Activated T-helper 17 cell treated with anti-CD3 and anti-CD28 coated beads, Interleukin-2, amount 50 U/mL, for 72 hours (primary cell): ENCODE data around the gene ACOXL. TPM values are rescaled to one million over a fixed set of nuclear protein-coding genes. Genes with fewer than 3 reads are reported as not detected.

Source experiments
- ATAC-seq: fragments of 150-1000 bp; cut with Tn5 transposase; replicated peaks from 2 replicates; pipeline ENCODE4 v1.10.0; 2021; ENCODE audit warnings: mild to moderate bottlenecking, moderate library complexity
- H3K27ac Mint-ChIP-seq: one replicate; pipeline ENCODE4 v1.8.0; 2022; ENCODE audit warnings: mixed read lengths
- H3K27me3 Mint-ChIP-seq: one replicate; pipeline ENCODE4 v1.8.0; 2022; ENCODE audit warnings: mixed read lengths
- H3K36me3 Mint-ChIP-seq: one replicate; pipeline ENCODE4 v1.8.0; 2022; ENCODE audit warnings: low read depth, mild to moderate bottlenecking, mixed read lengths
- H3K4me1 Mint-ChIP-seq: one replicate; pipeline ENCODE4 v1.8.0; 2022; ENCODE audit warnings: mixed read lengths
- H3K4me3 Mint-ChIP-seq: one replicate; pipeline ENCODE4 v1.8.0; 2022; ENCODE audit warnings: mild to moderate bottlenecking, mixed read lengths
- H3K9me3 Mint-ChIP-seq: one replicate; pipeline ENCODE4 v1.8.0; 2022; ENCODE audit warnings: mixed read lengths
- total RNA-seq, 2 donors: library from RNA; stranded (reverse); gene quantifications; one replicate each; pipeline ENCODE4 v1.2.3, GENCODE V29; 2022

The ACOXL gene
- total RNA-seq, 2 donors from 2014 or later = 0.34 TPM; not detected in 1

DNA sequence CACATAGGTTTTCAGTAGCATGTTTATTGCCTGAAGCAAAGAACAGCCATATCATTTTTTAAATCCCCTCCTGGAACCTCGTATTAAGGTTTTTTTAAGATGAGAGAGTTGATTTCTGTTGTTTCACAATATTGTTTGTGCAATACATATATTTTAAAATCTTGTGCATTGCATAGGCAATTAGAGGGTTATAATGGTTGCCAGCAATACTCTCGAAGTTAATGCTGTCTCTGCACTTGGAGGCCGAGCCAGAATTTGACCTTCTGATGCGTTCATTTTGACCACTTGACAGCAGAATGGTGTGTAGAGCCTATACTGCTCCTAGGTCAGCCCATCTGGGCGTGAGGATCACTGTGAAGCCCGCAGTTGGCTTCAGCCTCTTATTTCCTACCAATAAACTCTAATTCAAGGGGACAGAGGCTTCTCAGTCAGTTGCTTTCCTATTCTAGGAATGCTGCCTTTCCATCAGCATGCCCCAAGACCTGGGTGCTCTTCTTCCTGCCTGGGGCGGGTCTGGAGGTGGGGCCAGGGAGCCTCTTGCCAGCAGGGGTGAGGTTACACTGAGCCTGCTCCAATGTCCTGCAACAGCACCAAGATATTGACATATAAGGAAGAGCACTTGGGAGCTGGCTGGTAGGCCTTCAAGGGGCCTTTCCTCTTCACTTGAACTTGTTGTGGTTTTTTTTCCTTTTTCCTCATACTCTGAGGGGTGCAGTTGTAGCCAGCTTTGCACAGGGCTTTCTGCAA lies 297.0 kb downstream of the ACOXL start:
- no peak overlapping the region for H3K27ac Mint-ChIP-seq
- no peaks in the 10 kb centered on the region for H3K36me3 Mint-ChIP-seq
- ATAC-seq = no peak
- peaks cover 35% of the 10 kb centered on the region for H3K27me3 Mint-ChIP-seq
- peaks cover 4% of the 10 kb centered on the region for H3K4me1 Mint-ChIP-seq
- H3K9me3 Mint-ChIP-seq = no peaks in the 10 kb centered on the region
- no peak overlapping the region for H3K4me3 Mint-ChIP-seq

DNA sequence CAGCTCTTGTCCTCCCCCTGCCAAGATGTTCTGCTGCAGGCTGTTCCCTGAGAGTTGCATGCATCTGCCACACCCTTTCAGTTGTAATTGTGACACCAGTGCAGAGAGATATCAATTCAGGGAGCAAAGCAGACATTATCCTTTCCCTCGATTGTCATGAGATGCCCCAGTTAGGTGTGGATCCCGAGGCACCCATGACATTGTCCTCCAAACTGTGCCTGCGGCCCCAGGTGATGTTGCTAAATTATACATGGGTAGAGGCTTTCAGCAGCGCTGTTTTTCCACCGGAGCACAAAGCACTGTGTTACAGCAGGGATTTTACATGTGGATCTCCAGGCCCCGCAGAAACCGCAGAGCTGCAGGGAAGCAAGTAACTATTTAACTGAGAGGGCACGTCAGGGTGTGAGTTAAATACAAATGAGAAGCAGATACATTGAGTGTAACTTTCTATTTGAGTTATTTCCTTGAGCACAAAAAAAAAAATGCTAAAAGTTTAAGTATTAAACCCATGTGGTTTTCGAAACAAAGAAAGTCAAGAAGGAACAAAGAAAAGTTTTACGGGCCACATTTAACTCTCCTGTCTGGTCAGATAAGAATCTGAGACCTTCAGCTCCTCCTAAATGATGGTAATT lies 298.0 kb downstream of the ACOXL start:
- peaks cover 38% of the 10 kb centered on the region for H3K27me3 Mint-ChIP-seq
- ATAC-seq = peak; percentile 42

GRCh38 chr2:111030945-111031344 lies 298.6 kb downstream of the ACOXL start:
- H3K4me3 Mint-ChIP-seq = no peak overlapping the region
- no peak overlapping the region for H3K27ac Mint-ChIP-seq
- no peak for ATAC-seq
- peaks cover 4% of the 10 kb centered on the region for H3K4me1 Mint-ChIP-seq
- H3K27me3 Mint-ChIP-seq = peaks cover 43% of the 10 kb centered on the region
- H3K36me3 Mint-ChIP-seq = no peaks in the 10 kb centered on the region
- H3K9me3 Mint-ChIP-seq = no peaks in the 10 kb centered on the region

More for the DNA sequence above, 298.0 kb downstream of the ACOXL start:
- Mint-ChIP-seq H3K9me3 (no peaks in the 10 kb centered on the region), H3K36me3 (no peaks in the 10 kb centered on the region), H3K4me1 (peaks cover 4% of the 10 kb centered on the region), H3K4me3 (no peak overlapping the region), H3K27ac (no peak overlapping the region)

DNA sequence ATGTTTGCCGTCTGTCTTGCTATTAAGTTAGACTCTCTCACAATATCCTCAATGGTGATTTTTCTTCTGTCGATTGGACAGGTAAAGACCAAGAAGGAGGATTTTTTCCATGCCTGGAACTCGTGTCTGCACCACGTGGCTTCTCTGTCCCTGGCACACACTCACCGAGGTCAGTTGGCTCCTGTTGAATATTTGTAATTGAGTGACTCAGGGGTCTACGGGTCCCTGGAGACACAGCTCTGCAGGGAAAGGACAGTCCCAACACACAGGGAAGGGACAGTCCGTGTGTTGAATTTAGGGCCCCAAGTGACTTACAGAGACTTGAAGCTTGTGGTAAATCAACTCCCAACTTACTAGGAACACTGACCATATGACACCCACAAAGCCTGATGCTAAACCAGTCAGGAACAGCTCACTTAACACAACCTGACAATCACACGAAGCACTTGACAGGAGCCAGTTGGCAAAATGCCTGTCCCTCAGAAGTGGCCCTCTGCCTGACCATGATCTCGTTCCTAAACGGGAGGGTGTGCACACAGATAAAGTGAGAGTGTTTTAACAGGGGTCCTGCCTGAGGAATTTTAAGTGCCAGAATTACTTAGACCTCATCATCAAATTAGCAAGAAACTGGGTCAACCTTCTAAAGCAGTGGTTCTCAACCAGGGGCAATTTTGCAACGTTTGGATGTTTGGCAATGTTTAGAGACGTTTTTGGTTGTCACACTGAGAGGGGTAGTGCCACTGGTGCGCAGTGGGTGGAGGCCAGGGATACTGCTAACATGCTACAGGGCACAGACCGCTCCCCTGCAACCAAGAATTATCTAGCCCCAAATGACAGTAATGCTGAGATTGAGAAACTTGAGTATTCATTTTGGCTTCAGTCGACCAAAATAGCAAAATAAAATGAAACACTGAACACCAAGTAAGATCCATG lies 299.4 kb downstream of the ACOXL start:
- ATAC-seq = no peak
- Mint-ChIP-seq H3K27me3 (peaks cover 51% of the 10 kb centered on the region), H3K36me3 (no peaks in the 10 kb centered on the region), H3K4me3 (no peak overlapping the region), H3K9me3 (no peaks in the 10 kb centered on the region), H3K4me1 (peaks cover 4% of the 10 kb centered on the region), H3K27ac (no peak overlapping the region)

- H3K9me3 Mint-ChIP-seq = no peaks in the 10 kb centered on the region
- H3K4me3 Mint-ChIP-seq = no peak overlapping the region
- ATAC-seq = no peak
- peaks cover 58% of the 10 kb centered on the region for H3K27me3 Mint-ChIP-seq
- H3K27ac Mint-ChIP-seq = no peak overlapping the region
- peaks cover 4% of the 10 kb centered on the region for H3K4me1 Mint-ChIP-seq
- H3K36me3 Mint-ChIP-seq = no peaks in the 10 kb centered on the region
These were observed 300.5 kb downstream of the ACOXL start for GRCh38 chr2:111032721-111033429.

DNA sequence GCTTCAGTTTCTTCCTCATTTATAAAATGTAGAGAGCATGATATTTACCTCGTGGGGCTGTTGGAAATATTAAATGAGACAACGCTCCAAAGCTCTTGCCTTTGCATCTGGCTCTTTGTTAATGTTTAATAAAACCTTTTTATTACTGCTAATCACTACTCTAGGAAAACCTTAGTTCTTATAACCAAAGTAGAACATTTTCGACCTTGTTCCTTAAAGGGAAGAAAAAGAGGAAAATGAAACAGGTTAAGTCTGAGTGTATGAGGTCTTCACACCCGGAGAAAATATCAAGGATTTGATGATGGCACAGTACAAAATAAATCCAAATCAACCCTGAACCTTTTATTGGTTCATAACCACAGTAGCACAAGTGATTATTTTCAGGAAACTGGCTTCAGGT lies 301.8 kb downstream of the ACOXL start:
- H3K9me3 Mint-ChIP-seq = no peaks in the 10 kb centered on the region
- ATAC-seq = no peak
- H3K27me3 Mint-ChIP-seq = peaks cover 64% of the 10 kb centered on the region
- H3K4me3 Mint-ChIP-seq = no peak overlapping the region
- H3K27ac Mint-ChIP-seq = no peak overlapping the region
- no peaks in the 10 kb centered on the region for H3K36me3 Mint-ChIP-seq
- H3K4me1 Mint-ChIP-seq = peaks cover 4% of the 10 kb centered on the region

- H3K4me1 Mint-ChIP-seq = peaks cover 4% of the 10 kb centered on the region
- peaks cover 65% of the 10 kb centered on the region for H3K27me3 Mint-ChIP-seq
- no peaks in the 10 kb centered on the region for H3K36me3 Mint-ChIP-seq
- H3K4me3 Mint-ChIP-seq = no peak overlapping the region
- H3K27ac Mint-ChIP-seq = no peak overlapping the region
- no peaks in the 10 kb centered on the region for H3K9me3 Mint-ChIP-seq
- no peak for ATAC-seq
These were observed 302.2 kb downstream of the ACOXL start for GRCh38 chr2:111034606-111035005.

GRCh38 chr2:111035830-111036441 lies 303.6 kb downstream of the ACOXL start:
- Mint-ChIP-seq H3K4me3 (no peak overlapping the region), H3K9me3 (no peaks in the 10 kb centered on the region), H3K4me1 (no peaks in the 10 kb centered on the region), H3K27me3 (peaks cover 63% of the 10 kb centered on the region), H3K27ac (no peak overlapping the region), H3K36me3 (no peaks in the 10 kb centered on the region)
- ATAC-seq = no peak

- Mint-ChIP-seq H3K27me3 (peaks cover 63% of the 10 kb centered on the region), H3K9me3 (no peaks in the 10 kb centered on the region), H3K36me3 (no peaks in the 10 kb centered on the region), H3K4me1 (peaks cover 1% of the 10 kb centered on the region), H3K27ac (no peak overlapping the region), H3K4me3 (no peak overlapping the region)
- no peak for ATAC-seq
These were observed 304.8 kb downstream of the ACOXL start for GRCh38 chr2:111037128-111037527.

DNA sequence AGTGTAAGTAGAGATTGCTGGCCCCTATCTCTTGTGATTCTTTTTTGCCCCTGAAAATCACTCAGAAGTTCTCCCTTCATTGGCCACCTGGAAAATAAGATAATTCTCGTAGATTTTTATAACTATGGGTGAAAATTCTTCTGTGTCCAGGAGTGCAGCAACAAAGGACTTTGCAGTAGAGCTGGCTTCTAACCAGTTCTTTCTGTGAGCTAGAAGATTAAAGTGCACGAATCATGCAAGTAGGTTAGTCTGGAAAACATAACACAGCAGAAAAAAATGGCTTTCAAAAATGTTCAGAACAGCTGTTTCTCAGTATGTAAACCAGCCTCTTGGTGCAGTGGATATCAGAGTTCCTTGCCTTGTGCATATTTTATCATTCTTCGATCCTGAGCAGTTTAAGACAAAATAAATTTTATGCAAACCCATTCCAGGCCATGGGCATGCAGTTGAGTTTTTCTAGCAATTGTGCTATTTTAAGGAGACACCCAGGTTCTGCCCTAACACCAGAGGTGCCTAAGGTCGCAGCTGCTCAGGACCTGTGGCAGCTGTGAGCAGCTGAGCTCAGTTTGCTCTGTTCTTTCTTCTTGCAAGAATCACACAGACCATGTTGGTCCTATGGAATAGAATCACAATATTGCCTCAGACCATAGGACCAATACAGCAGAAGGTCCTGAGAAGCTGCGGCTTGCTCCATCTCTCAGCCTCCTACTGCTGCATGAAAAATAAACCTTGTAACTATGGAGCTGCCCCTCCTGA lies 307.4 kb downstream of the ACOXL start:
- H3K27me3 Mint-ChIP-seq = peaks cover 51% of the 10 kb centered on the region
- H3K4me3 Mint-ChIP-seq = no peak overlapping the region
- H3K27ac Mint-ChIP-seq = no peak overlapping the region
- H3K4me1 Mint-ChIP-seq = peaks cover 14% of the 10 kb centered on the region
- no peaks in the 10 kb centered on the region for H3K9me3 Mint-ChIP-seq
- no peaks in the 10 kb centered on the region for H3K36me3 Mint-ChIP-seq
- ATAC-seq = no peak

- no peaks in the 10 kb centered on the region for H3K9me3 Mint-ChIP-seq
- peak overlapping the region; percentile 33 for H3K4me3 Mint-ChIP-seq
- H3K27me3 Mint-ChIP-seq = peaks cover 50% of the 10 kb centered on the region
These were observed 309.2 kb downstream of the ACOXL start for GRCh38 chr2:111041398-111042202.

GRCh38 chr2:111042261-111042660 lies 309.9 kb downstream of the ACOXL start:
- Mint-ChIP-seq H3K4me3 (peak overlapping the region; percentile 33), H3K27me3 (peaks cover 50% of the 10 kb centered on the region), H3K36me3 (no peaks in the 10 kb centered on the region), H3K27ac (peak overlapping the region; percentile 32), H3K9me3 (no peaks in the 10 kb centered on the region), H3K4me1 (peaks cover 14% of the 10 kb centered on the region)
- no peak for ATAC-seq

More at GRCh38 chr2:111041398-111042202, 309.2 kb downstream of the ACOXL start:
- peaks cover 14% of the 10 kb centered on the region for H3K4me1 Mint-ChIP-seq
- no peaks in the 10 kb centered on the region for H3K36me3 Mint-ChIP-seq
- no peak for ATAC-seq
- peak overlapping the region; percentile 32 for H3K27ac Mint-ChIP-seq
